Heart right ventricle (tissue), 16 donors: Measurements from ENCODE around the gene FAM228A. TPM values are rescaled to one million over a fixed set of nuclear protein-coding genes. Genes with fewer than 3 reads are reported as not detected.

Experiments used
- ATAC-seq, 8 donors: fragments of 200-7000 bp; cut with Tn5 transposase; one replicate each; pipeline ENCODE4 v1.9.1; 2020; ENCODE audit warnings: mild to moderate bottlenecking in 8 of 8, moderate library complexity in 8 of 8, moderate number of reproducible peaks in 1 of 8
- DNase-seq, 2 donors: peaks; one replicate each; pipeline ENCODE4 v3.0.0-alpha.2; 2020
- H3K27ac ChIP-seq, 10 donors: fragments of 200-600 bp; sonication (generic) in 2 of 10; one replicate each; pipeline versions ENCODE4 v1.5.0 to v1.8.0; 2020 to 2022; ENCODE audit warnings: mild to moderate bottlenecking in 3 of 10
- H3K27me3 ChIP-seq, 7 donors: fragments of 200-600 bp; one replicate each; pipeline ENCODE4 v1.8.0; 2021 to 2022; ENCODE audit warnings: mild to moderate bottlenecking in 2 of 7
- H3K36me3 ChIP-seq, 9 donors: fragments of 200-600 bp; sonication (generic) in 1 of 9; one replicate each; pipeline versions ENCODE4 v1.5.0 to v1.8.0; 2020 to 2022; ENCODE audit warnings: mild to moderate bottlenecking in 2 of 9
- H3K4me1 ChIP-seq, 9 donors: fragments of 200-600 bp; sonication (generic) in 1 of 9; one replicate each; pipeline versions ENCODE4 v1.5.0 to v1.8.0; 2020 to 2022; ENCODE audit warnings: mild to moderate bottlenecking in 4 of 9
- H3K4me3 ChIP-seq, 10 donors: fragments of 200-600 bp; sonication (generic) in 2 of 10; one replicate each; pipeline versions ENCODE4 v1.5.0 to v1.8.0; 2020 to 2022; ENCODE audit warnings: mild to moderate bottlenecking in 7 of 10, moderate library complexity in 2 of 10
- H3K9me3 ChIP-seq, 11 donors: fragments of 200-600 bp in 10 of 11; sonication (generic) in 2 of 11; one replicate each; pipeline versions ENCODE4 v1.5.0 to v1.8.0; 2013 to 2022; ENCODE audit warnings: mild to moderate bottlenecking in 2 of 11, control low read depth in 1 of 11, moderate library complexity in 1 of 11
- WGBS, 2 donors: extraction: QIAGEN DNeasy Blood & Tissue Kit; methylation state at CpG; one replicate each; pipeline ENCODE4 v1.1.7; 2013; ENCODE audit warnings: inconsistent platforms in 1 of 2; 5-methylcytosine and 5-hydroxymethylcytosine counted together
- intact Hi-C, 10 donors: fragments of 100-400 bp; cut with DNase I; formaldehyde crosslinking; loops; one replicate each; pipeline versions ENCODE4 v1.11.1 to v1.14.2; 2022
- polyA plus RNA-seq, 2 donors: library from polyadenylated mRNA; stranded (reverse); fragments of 200-250 nt; gene quantifications; one replicate each; pipeline ENCODE4 v1.2.3, GENCODE V29; 2013
- total RNA-seq, 10 donors: library from RNA; stranded (reverse); fragmentation: NEBNext Ultra II Directional in 3 of 10; extraction: Animal tissue kit (Norgen Biotek cat#: 25700) in 3 of 10; gene quantifications; one replicate each; pipeline versions ENCODE4 v1.2.1 to v1.2.4, GENCODE V29; 2021 to 2023
- TF ChIP-seq, protein P1 (sequence below), 9 donors: fragments of 200-600 bp; sonication (generic) in 2 of 9; IDR thresholded peaks; one replicate each; pipeline versions ENCODE4 v1.5.0 to v1.8.0; 2021 to 2022; ENCODE audit warnings: antibody characterized with exemption in 9 of 9, mild to moderate bottlenecking in 5 of 9, moderate library complexity in 1 of 9
- donor health status: Arrhythmogenic right ventricular cardiomyopathy.
- donor health status: ischemic (EF 13 %, LVEDD 7.1; RV severe dilation, severe dysfunction).
- donor health status: healthy with polysubstance abuse.
- donor health status: DM: no; HTN: yes; CAD: no.
- donor health status: DM: no; HTN: no; CAD: no.
- donor health status: ischemic (EF 25% LVEDD 6.9; RV normal size, moderate dysfunction).
- donor health status: ischemic (EF 25% LVEDD 5.7; RV mildly dilated, moderate dysfunction).
- donor health status: healthy.
- donor health status: DM: yes; HTN: yes; CAD: no.
- donor health status: Ischemic cardiomyopathy.
- donor health status: ischemic (EF 35%, LVEDD 5.7; RV mildly dilated, moderate dysfunction).
- donor health status: nonischemic (EF 11% LVEDD 7.7; RV severe dilation, severe dysfunction).
- donor health status: DM: yes; HTN: yes; CAD: no.
- donor health status: PGD.
- donor health status: ischemic (EF 29% LVEDD 5.4; RV normal size, mild dysfunction).
- donor health status: nonischemic (EF 23%, LVEDD 6.1; RV moderate dilation, normal function).

The FAM228A gene
- total and polyA plus RNA-seq, 12 donors: 0.25 to 4.1 (median 0.41) TPM; not detected in 1

DNA sequence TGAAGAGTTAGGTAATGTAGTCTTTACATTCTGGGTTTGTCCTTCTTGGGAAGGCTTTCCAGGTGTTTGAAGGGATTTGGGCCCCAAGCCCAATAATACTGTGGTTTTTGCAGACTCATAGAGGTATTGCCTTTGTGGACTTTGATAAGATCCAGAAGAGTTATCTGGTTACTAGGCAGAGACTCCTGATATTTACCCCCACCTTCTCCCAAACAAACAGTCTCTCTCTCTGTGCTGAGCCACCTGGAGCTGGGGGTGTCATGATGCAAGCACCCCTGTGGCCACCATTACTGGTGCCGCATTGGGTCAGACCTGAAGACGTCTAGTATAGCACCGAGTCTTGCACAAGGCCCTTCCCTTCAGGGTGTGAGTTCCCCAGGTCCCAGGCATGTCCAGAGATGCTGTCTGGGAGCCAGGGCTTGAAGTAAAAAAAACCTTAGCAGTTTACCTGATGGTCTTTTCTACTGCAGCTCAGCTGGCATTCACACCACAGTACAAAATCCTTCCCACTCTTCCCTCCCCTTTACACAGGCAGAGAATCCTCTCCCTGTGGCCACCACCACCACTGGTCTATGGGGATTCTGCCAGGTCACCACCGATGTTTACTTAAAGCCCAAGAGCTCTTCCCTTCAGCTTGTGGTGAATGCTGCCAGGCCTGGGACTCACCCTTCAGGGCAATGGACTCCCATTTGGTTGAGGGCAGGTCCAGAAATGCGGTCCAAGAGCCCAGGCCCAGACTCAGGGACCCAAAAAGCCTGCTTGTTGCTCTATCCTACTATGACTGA lies 22.2 kb upstream of the FAM228A start:
- DNase-seq (no peak), ATAC-seq (no peak)
- peaks cover 0 to 71% (median 12%) of the 10 kb centered on the region in 9 donors for H3K36me3 ChIP-seq
- intact Hi-C loops: no loop called here
- H3K4me1 ChIP-seq: no peaks in the 10 kb centered on the region
- H3K27ac ChIP-seq: no peak overlapping the region
- no peak overlapping the region for H3K4me3 ChIP-seq
- WGBS, 2 donors: 95% methylated on average over 5 of the region's 5 CpGs
- TF ChIP-seq, protein P1, sequence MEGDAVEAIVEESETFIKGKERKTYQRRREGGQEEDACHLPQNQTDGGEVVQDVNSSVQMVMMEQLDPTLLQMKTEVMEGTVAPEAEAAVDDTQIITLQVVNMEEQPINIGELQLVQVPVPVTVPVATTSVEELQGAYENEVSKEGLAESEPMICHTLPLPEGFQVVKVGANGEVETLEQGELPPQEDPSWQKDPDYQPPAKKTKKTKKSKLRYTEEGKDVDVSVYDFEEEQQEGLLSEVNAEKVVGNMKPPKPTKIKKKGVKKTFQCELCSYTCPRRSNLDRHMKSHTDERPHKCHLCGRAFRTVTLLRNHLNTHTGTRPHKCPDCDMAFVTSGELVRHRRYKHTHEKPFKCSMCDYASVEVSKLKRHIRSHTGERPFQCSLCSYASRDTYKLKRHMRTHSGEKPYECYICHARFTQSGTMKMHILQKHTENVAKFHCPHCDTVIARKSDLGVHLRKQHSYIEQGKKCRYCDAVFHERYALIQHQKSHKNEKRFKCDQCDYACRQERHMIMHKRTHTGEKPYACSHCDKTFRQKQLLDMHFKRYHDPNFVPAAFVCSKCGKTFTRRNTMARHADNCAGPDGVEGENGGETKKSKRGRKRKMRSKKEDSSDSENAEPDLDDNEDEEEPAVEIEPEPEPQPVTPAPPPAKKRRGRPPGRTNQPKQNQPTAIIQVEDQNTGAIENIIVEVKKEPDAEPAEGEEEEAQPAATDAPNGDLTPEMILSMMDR (IDR thresholded peaks at IDR 0.05): no peak
- no peaks in the 10 kb centered on the region for H3K27me3 ChIP-seq
- peaks cover 0 to 11% (median 4%) of the 10 kb centered on the region in 11 donors for H3K9me3 ChIP-seq

DNA sequence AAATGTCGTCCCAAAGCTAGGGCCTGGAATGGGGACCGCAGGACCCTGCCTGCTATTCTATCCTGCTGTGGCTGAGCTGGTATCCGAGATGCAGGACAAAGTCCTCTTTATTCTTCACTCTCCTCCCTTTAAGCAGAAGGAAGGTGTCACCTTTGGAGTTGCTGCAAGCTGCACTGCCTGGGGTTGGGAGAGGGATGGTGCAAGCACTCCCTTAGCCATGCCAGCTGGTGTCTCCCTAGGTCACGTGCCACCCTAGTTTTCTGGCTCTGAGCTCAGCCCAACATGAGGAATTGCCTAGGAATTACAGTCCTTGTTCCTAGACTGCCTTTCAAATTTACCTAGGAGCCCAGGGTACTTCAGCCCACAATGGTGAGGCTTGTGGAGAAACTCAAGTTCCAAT lies 21.4 kb upstream of the FAM228A start:
- Histone ChIP-seq H3K36me3 (peaks cover 0 to 69% (median 7%) of the 10 kb centered on the region in 9 donors), H3K27me3 (no peaks in the 10 kb centered on the region), H3K27ac (no peak overlapping the region), H3K9me3 (peaks cover 0 to 2% (median 0%) of the 10 kb centered on the region in 11 donors), H3K4me3 (no peak overlapping the region), H3K4me1 (no peaks in the 10 kb centered on the region)
- ATAC-seq (no peak), DNase-seq (no peak)
- TF ChIP-seq, protein P1 (IDR thresholded peaks at IDR 0.05): no peak
- 89 to 96% methylated on average over 4 of the region's 4 CpGs for WGBS, 2 donors
- intact Hi-C loops: no loop called here

DNA sequence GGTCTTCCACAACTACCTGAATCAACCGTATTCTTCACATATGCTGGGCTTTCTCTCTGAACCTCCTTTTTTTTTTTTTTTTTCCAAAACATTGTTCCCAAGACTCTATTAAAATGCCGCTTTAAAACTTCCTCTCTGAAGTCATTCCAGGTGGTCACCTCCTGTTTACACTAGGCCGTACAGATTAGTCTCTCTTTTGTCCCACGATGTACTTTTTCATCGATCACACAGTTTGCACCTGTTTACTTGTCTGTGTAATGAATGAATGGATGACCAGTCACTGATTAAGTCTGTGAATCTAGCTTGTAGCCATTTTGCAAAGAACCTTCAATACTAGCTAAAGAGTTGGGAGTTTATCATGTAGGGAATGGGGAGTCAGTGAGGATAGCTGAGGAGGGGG lies 16.7 kb upstream of the FAM228A start:
- ATAC-seq (no peak), DNase-seq (no peak)
- TF ChIP-seq, protein P1 (IDR thresholded peaks at IDR 0.05): no peak
- Histone ChIP-seq H3K27ac (no peak overlapping the region), H3K36me3 (peaks cover 0 to 53% (median 6%) of the 10 kb centered on the region in 9 donors), H3K27me3 (no peaks in the 10 kb centered on the region), H3K9me3 (peaks cover 0 to 9% (median 0%) of the 10 kb centered on the region in 11 donors), H3K4me3 (no peak overlapping the region), H3K4me1 (no peaks in the 10 kb centered on the region)
- WGBS, 2 donors: 83 to 88% methylated on average over 5 of the region's 5 CpGs
- intact Hi-C loops: no loop called here

GRCh38 chr2:24159708-24160107 lies 15.1 kb upstream of the FAM228A start:
- Histone ChIP-seq H3K27ac (no peak overlapping the region), H3K4me3 (no peak overlapping the region), H3K36me3 (peaks cover 0 to 50% (median 6%) of the 10 kb centered on the region in 9 donors), H3K9me3 (peaks cover 0 to 9% (median 0%) of the 10 kb centered on the region in 11 donors), H3K27me3 (no peaks in the 10 kb centered on the region), H3K4me1 (no peaks in the 10 kb centered on the region)
- TF ChIP-seq, protein P1 (IDR thresholded peaks at IDR 0.05): no peak
- intact Hi-C loops: no loop called here
- no peak for ATAC-seq
- WGBS, 2 donors: 94 to 95% methylated on average over 4 of the region's 4 CpGs
- DNase-seq: no peak
